Measurements from ENCODE around the gene SIGLEC14.
"Not testable (repeated sequence)": the region's sequence is repeated elsewhere in the genome, so short reads cannot be mapped to it uniquely, and the experiment has no call there.

The SIGLEC14 gene

GRCh38 chr19:51675911-51676565, 29.4 kb upstream of the SIGLEC14 start:
- not testable (repeated sequence) for DNase-seq (ENCODE audit: low read depth in 2 of 3, low spot score in 1 of 3)

- no peak for DNase-seq (ENCODE audit: low read depth in 2 of 3, low spot score in 1 of 3)
Observed at GRCh38 chr19:51668216-51668615, 21.6 kb upstream of the SIGLEC14 start.

GRCh38 chr19:51664997-51665396, 18.4 kb upstream of the SIGLEC14 start:
- DNase-seq (ENCODE audit: low read depth in 2 of 3, low spot score in 1 of 3), result no peak

- DNase-seq (ENCODE audit: low read depth in 2 of 3, low spot score in 1 of 3), result no peak
Observed at GRCh38 chr19:51664131-51664530, 17.5 kb upstream of the SIGLEC14 start.

GRCh38 chr19:51663650-51664049, 17.0 kb upstream of the SIGLEC14 start:
- DNase-seq (ENCODE audit: low read depth in 2 of 3, low spot score in 1 of 3), result no peak

GRCh38 chr19:51660975-51661600, 14.5 kb upstream of the SIGLEC14 start:
- DNase-seq (ENCODE audit: low read depth in 2 of 3, low spot score in 1 of 3), result peak; percentile 42 to 74 (median 53)

- no peak for DNase-seq (ENCODE audit: low read depth in 2 of 3, low spot score in 1 of 3)
Observed at GRCh38 chr19:51654783-51655182, 8.2 kb upstream of the SIGLEC14 start.

- no peak for DNase-seq (ENCODE audit: low read depth in 2 of 3, low spot score in 1 of 3)
Observed at GRCh38 chr19:51653162-51653561, 6.5 kb upstream of the SIGLEC14 start.

GRCh38 chr19:51652266-51652665, 5.6 kb upstream of the SIGLEC14 start:
- DNase-seq (ENCODE audit: low read depth in 2 of 3, low spot score in 1 of 3), result no peak

GRCh38 chr19:51651216-51651846, 4.7 kb upstream of the SIGLEC14 start:
- DNase-seq (ENCODE audit: low read depth in 2 of 3, low spot score in 1 of 3), result no peak

- DNase-seq (ENCODE audit: low read depth in 2 of 3, low spot score in 1 of 3), result no peak
Observed at GRCh38 chr19:51647318-51647717, 693 bp upstream of the SIGLEC14 start.

- no peak for DNase-seq (ENCODE audit: low read depth in 2 of 3, low spot score in 1 of 3)
Observed at GRCh38 chr19:51644636-51645271, 1.9 kb downstream of the SIGLEC14 start.

GRCh38 chr19:51641648-51642047, 5.0 kb downstream of the SIGLEC14 start:
- DNase-seq (ENCODE audit: low read depth in 2 of 3, low spot score in 1 of 3), result no peak

GRCh38 chr19:51640386-51640785, 6.2 kb downstream of the SIGLEC14 start:
- no peak for DNase-seq (ENCODE audit: low read depth in 2 of 3, low spot score in 1 of 3)

GRCh38 chr19:51639916-51640315, 6.7 kb downstream of the SIGLEC14 start:
- no peak for DNase-seq (ENCODE audit: low read depth in 2 of 3, low spot score in 1 of 3)

GRCh38 chr19:51637362-51637978, 9.2 kb downstream of the SIGLEC14 start:
- no peak for DNase-seq (ENCODE audit: low read depth in 2 of 3, low spot score in 1 of 3)

- DNase-seq (ENCODE audit: low read depth in 2 of 3, low spot score in 1 of 3), result no peak
Observed at GRCh38 chr19:51632126-51632525, 14.5 kb downstream of the SIGLEC14 start.

- DNase-seq (ENCODE audit: low read depth in 2 of 3, low spot score in 1 of 3), result not testable (repeated sequence)
Observed at GRCh38 chr19:51630315-51630714, 16.3 kb downstream of the SIGLEC14 start, which contains the start of gene SIGLEC5. Gene SIGLEC5 (minus strand): TSS chr19:51630401. CDS start chr19:51630335, 66 bp downstream.

- no peak for DNase-seq (ENCODE audit: low read depth in 2 of 3, low spot score in 1 of 3)
Observed at GRCh38 chr19:51628153-51628939, 18.3 kb downstream of the SIGLEC14 start.

- no peak for DNase-seq (ENCODE audit: low read depth in 2 of 3, low spot score in 1 of 3)
Observed at GRCh38 chr19:51627491-51628138, 19.0 kb downstream of the SIGLEC14 start.
